Measurements from ENCODE around the gene CLCN7. TPM values are rescaled to one million over a fixed set of nuclear protein-coding genes. Genes with fewer than 3 reads are reported as not detected.

The CLCN7 gene
- total RNA-seq (2014; rRNA removed; shearing (Covaris generic)) (35.9 and 53.8 TPM in 2 replicates), polyA plus RNA-seq (2016; fragmentation: Nextera tagmentation; extraction: Ambion mirVana) (13.8 and 17.4 TPM in 2 replicates)
- long read RNA-seq, full-length matches to known transcripts, result 6 of 18 reads
- long read RNA-seq, partial matches to known transcripts, result 8 of 18 reads
- long read RNA-seq, other reads (novel, unspliced or antisense), result 4 of 18 reads

DNA sequence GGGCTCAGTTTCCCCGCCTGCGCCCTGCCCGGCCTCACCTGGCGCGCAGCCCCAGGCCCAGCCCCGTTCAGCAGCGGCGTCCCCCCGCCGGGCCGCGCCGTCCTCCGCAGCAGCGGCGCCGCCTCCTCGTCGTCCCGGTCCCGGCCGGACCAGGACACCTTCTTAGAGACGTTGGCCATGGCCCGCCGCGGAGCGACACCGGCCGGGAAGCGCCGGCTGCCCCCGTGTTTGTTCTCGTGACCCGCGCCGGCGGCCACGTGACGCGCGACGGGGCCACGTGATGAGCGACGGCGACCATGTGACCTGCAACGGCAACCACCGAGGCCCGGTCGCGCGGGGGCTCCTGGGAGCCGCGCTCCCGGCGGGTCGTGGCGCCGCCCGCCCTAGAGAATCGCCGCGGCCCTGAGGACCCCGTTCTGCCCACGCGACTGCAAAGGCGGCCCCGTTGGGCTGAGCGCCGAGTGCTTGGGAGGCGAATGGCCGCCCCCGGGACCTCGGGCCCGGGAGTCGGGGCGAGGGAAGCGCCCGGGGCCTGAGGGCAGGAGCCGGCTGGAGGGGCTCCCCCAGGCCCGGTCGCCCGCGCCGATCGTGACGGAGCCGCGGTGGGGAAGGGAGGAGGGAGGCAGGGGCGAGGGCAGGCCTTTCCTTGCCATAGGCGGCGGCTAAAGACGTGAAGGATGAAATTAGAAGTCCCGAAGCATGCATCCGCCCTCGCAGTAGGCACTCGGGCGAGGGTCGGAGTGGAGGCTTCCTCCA is at the start of gene CLCN7:
Gene CLCN7 (minus strand): TSS at position 233 of the 756 bp plus-strand sequence. CDS start 54 bp downstream, at position 179.
- H3K79me2 ChIP-seq (replicated peaks; ENCODE audit: insufficient read depth), result peaks cover 44% of the 10 kb centered on the region
- peak within 1 kb of the TSS; percentile 77 for H3K4me3 ChIP-seq
- H2AFZ ChIP-seq, result peak within 1 kb of the TSS; percentile 74; the same call in 1 of the 2 replicates
- H3K27ac ChIP-seq (ENCODE audit: low read depth), result no peak within 1 kb of the TSS
- Mint-ChIP-seq H3K9me3 (peaks cover 30% of the 10 kb centered on the region; the same call in 2 of the 3 replicates), H3K36me3 (ENCODE audit: low read depth) (peaks cover 3% of the 10 kb centered on the region; the same call in 2 of the 3 replicates), H3K4me3 (peak within 1 kb of the TSS; percentile 86), H3K27ac (peak within 1 kb of the TSS; percentile 79), H3K27me3 (ENCODE audit: insufficient read depth, low read depth, poor library complexity) (peaks cover 12% of the 10 kb centered on the region), H3K4me1 (peaks cover 8% of the 10 kb centered on the region; the same call in 2 of the 3 replicates)
- no peaks in the 10 kb centered on the region for H3K9me2 ChIP-seq (ENCODE audit: insufficient read depth)
- peak; percentile 72 for TF ChIP-seq CREB1 (CRISPR knock-in tag; IDR thresholded peaks at IDR 0.05; ENCODE audit: low read depth)
- no peak for TF ChIP-seq ZNF114 (CRISPR knock-in tag; IDR thresholded peaks at IDR 0.05)
- TF ChIP-seq POLR2AphosphoS5 (IDR thresholded peaks at IDR 0.05; ENCODE audit: low read depth), result peak; percentile 69
- H3F3A ChIP-seq (replicated peaks; ENCODE audit: low read depth), result no peaks in the 10 kb centered on the region
- ATAC-seq (peak; percentile 81), DNase-seq (ENCODE audit: low spot score) (peak; percentile 85)
- H3K27me3 ChIP-seq (ENCODE audit: insufficient read depth), result no peaks in the 10 kb centered on the region
- peak within 1 kb of the TSS; percentile 89 for H3K4me2 ChIP-seq
- H3K4me1 ChIP-seq (ENCODE audit: insufficient read depth), result peaks cover 3% of the 10 kb centered on the region; the same call in 1 of the 2 replicates
- H4K20me1 ChIP-seq (replicated peaks; ENCODE audit: insufficient read depth), result peaks cover 15% of the 10 kb centered on the region; the same call in 1 of the 2 replicates
- no peaks in the 10 kb centered on the region for H3K36me3 ChIP-seq (ENCODE audit: insufficient read depth)

- Mint-ChIP-seq H3K36me3 (ENCODE audit: low read depth) (peaks cover 9% of the 10 kb centered on the region; the same call in 1 of the 3 replicates), H3K27me3 (ENCODE audit: insufficient read depth, low read depth, poor library complexity) (peaks cover 2% of the 10 kb centered on the region)
- TF ChIP-seq JUNB (IDR thresholded peaks at IDR 0.05; ENCODE audit: unreplicated experiment), result no peak
- no peak for TF ChIP-seq REST (IDR thresholded peaks at IDR 0.05; ENCODE audit: unreplicated experiment)
- TF ChIP-seq EZH2 (IDR thresholded peaks at IDR 0.05; ENCODE audit: low read depth, unreplicated experiment), result no peak
- no peak for TF ChIP-seq ZNF462 (CRISPR knock-in tag; IDR thresholded peaks at IDR 0.05)
- TF ChIP-seq, protein P1, sequence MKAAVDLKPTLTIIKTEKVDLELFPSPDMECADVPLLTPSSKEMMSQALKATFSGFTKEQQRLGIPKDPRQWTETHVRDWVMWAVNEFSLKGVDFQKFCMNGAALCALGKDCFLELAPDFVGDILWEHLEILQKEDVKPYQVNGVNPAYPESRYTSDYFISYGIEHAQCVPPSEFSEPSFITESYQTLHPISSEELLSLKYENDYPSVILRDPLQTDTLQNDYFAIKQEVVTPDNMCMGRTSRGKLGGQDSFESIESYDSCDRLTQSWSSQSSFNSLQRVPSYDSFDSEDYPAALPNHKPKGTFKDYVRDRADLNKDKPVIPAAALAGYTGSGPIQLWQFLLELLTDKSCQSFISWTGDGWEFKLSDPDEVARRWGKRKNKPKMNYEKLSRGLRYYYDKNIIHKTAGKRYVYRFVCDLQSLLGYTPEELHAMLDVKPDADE (IDR thresholded peaks at IDR 0.05), result no peak
- TF ChIP-seq ZNF114 (CRISPR knock-in tag; IDR thresholded peaks at IDR 0.05), result no peak
- TF ChIP-seq CREB1 (CRISPR knock-in tag; IDR thresholded peaks at IDR 0.05; ENCODE audit: low read depth), result no peak
Measured at GRCh38 chr16:1524366-1524765, 49.5 kb upstream of the CLCN7 start.

More at GRCh38 chr16:1524366-1524765, 49.5 kb upstream of the CLCN7 start:
- H3K9me2 ChIP-seq (ENCODE audit: insufficient read depth), result no peaks in the 10 kb centered on the region
- H3F3A ChIP-seq (replicated peaks; ENCODE audit: low read depth), result no peaks in the 10 kb centered on the region
- no peak overlapping the region for H3K27ac ChIP-seq (ENCODE audit: low read depth)
- no peaks in the 10 kb centered on the region for H3K27me3 ChIP-seq (ENCODE audit: insufficient read depth)
- no peak overlapping the region for H2AFZ ChIP-seq
- Mint-ChIP-seq H3K27ac (no peak overlapping the region), H3K4me3 (no peak overlapping the region), H3K4me1 (peaks cover 2% of the 10 kb centered on the region; the same call in 1 of the 3 replicates), H3K9me3 (no peaks in the 10 kb centered on the region)
- H3K79me2 ChIP-seq (replicated peaks; ENCODE audit: insufficient read depth), result no peaks in the 10 kb centered on the region
- DNase-seq (ENCODE audit: low spot score) (no peak), ATAC-seq (no peak)
- no peaks in the 10 kb centered on the region for H3K4me1 ChIP-seq (ENCODE audit: insufficient read depth)
- no peaks in the 10 kb centered on the region for H3K36me3 ChIP-seq (ENCODE audit: insufficient read depth)
- H3K4me3 ChIP-seq, result no peak overlapping the region
- H3K4me2 ChIP-seq, result no peak overlapping the region
- H4K20me1 ChIP-seq (replicated peaks; ENCODE audit: insufficient read depth), result no peaks in the 10 kb centered on the region

All from GM23338 (cell line).